ENCODE data around the gene ZMIZ1.
"Not testable (repeated sequence)": the region's sequence is repeated elsewhere in the genome, so short reads cannot be mapped to it uniquely, and the experiment has no call there.

Gene ZMIZ1

GRCh38 chr10:79337783-79338469 is 269.2 kb downstream of the ZMIZ1 start:
- DNase-seq (ENCODE audit: low read depth, low spot score), result not testable (repeated sequence)

- no peak for DNase-seq (ENCODE audit: low read depth, low spot score)
These were observed 270.5 kb downstream of the ZMIZ1 start for GRCh38 chr10:79339266-79339665.

- DNase-seq (ENCODE audit: low read depth, low spot score), result no peak
These were observed 272.0 kb downstream of the ZMIZ1 start for GRCh38 chr10:79340646-79341244.

- no peak for DNase-seq (ENCODE audit: low read depth, low spot score)
These were observed 273.6 kb downstream of the ZMIZ1 start for GRCh38 chr10:79342295-79342761.

GRCh38 chr10:79342811-79343561 is 274.2 kb downstream of the ZMIZ1 start:
- DNase-seq (ENCODE audit: low read depth, low spot score), result no peak

GRCh38 chr10:79344502-79345195 is 275.9 kb downstream of the ZMIZ1 start:
- no peak for DNase-seq (ENCODE audit: low read depth, low spot score)

- DNase-seq (ENCODE audit: low read depth, low spot score), result no peak
These were observed 276.7 kb downstream of the ZMIZ1 start for GRCh38 chr10:79345241-79346011.

- DNase-seq (ENCODE audit: low read depth, low spot score), result no peak
These were observed 277.2 kb downstream of the ZMIZ1 start for GRCh38 chr10:79346012-79346340.

GRCh38 chr10:79346388-79347225 is 277.8 kb downstream of the ZMIZ1 start:
- no peak for DNase-seq (ENCODE audit: low read depth, low spot score)

- peak; percentile 98 for DNase-seq (ENCODE audit: low read depth, low spot score)
These were observed 278.6 kb downstream of the ZMIZ1 start, which contains the start of gene PPIF for GRCh38 chr10:79347226-79347893. TSS of gene PPIF (plus strand) at chr10:79347469. CDS start at chr10:79347549, 80 bp downstream.

GRCh38 chr10:79347894-79348639 is 279.3 kb downstream of the ZMIZ1 start:
- peak; percentile 76 for DNase-seq (ENCODE audit: low read depth, low spot score)

GRCh38 chr10:79348640-79348988 is 279.8 kb downstream of the ZMIZ1 start:
- DNase-seq (ENCODE audit: low read depth, low spot score), result no peak

GRCh38 chr10:79349072-79349491 is 280.3 kb downstream of the ZMIZ1 start:
- DNase-seq (ENCODE audit: low read depth, low spot score), result no peak

GRCh38 chr10:79349766-79350406 is 281.1 kb downstream of the ZMIZ1 start:
- DNase-seq (ENCODE audit: low read depth, low spot score), result no peak

GRCh38 chr10:79350407-79351154 is 281.8 kb downstream of the ZMIZ1 start:
- DNase-seq (ENCODE audit: low read depth, low spot score), result no peak

GRCh38 chr10:79351332-79351731 is 282.6 kb downstream of the ZMIZ1 start:
- no peak for DNase-seq (ENCODE audit: low read depth, low spot score)

GRCh38 chr10:79352035-79352877 is 283.5 kb downstream of the ZMIZ1 start:
- no peak for DNase-seq (ENCODE audit: low read depth, low spot score)
